GM06990 (cell line): Measurements from ENCODE around the gene TMEM178B.
"Not testable (repeated sequence)": the region's sequence is repeated elsewhere in the genome, so short reads cannot be mapped to it uniquely, and the experiment has no call there.

Experiments used
- DNase-seq: peaks from one replicate; pipeline ENCODE4 v3.0.0-alpha.2; 2011; ENCODE audit not compliant: insufficient read length; ENCODE audit errors: extremely low read depth
- H3K27me3 ChIP-seq: replicated peaks from 2 replicates; pipeline ENCODE4 v1.6.0; 2011; ENCODE audit warnings: low read length; ENCODE audit not compliant: control insufficient read depth, insufficient read depth
- H3K36me3 ChIP-seq: 2 replicates; pipeline ENCODE4 v1.5.1; 2011; ENCODE audit warnings: low read length; ENCODE audit not compliant: control insufficient read depth, insufficient read depth
- H3K4me3 ChIP-seq: replicated peaks from 2 replicates; pipeline ENCODE4 v1.5.1; 2011; ENCODE audit warnings: low read depth, mild to moderate bottlenecking, control low read depth, low read length
- CTCF ChIP-seq: IDR thresholded peaks from 2 replicates; pipeline ENCODE4 v1.5.1; 2011; ENCODE audit warnings: low read length, control low read depth, mild to moderate bottlenecking, inconsistent platforms; ENCODE audit not compliant: insufficient read depth, poor library complexity, severe bottlenecking

Gene TMEM178B

GRCh38 chr7:141073641-141074161 lies at the start of gene TMEM178B:
Gene TMEM178B (plus strand): TSS chr7:141074064.
- Histone ChIP-seq H3K4me3 (peak within 1 kb of the TSS; percentile 59), H3K36me3 (no peaks in the 10 kb centered on the region), H3K27me3 (peaks cover 4% of the 10 kb centered on the region)
- TF ChIP-seq CTCF = no peak
- DNase-seq = no peak

- no peaks in the 10 kb centered on the region for H3K36me3 ChIP-seq
- no peak for DNase-seq
- no peaks in the 10 kb centered on the region for H3K27me3 ChIP-seq
- no peak for TF ChIP-seq CTCF
- H3K4me3 ChIP-seq = no peak overlapping the region
Measured at GRCh38 chr7:141024668-141025067, 49.2 kb upstream of the TMEM178B start.

- TF ChIP-seq CTCF = peak; percentile 4
- Histone ChIP-seq H3K27me3 (no peaks in the 10 kb centered on the region), H3K36me3 (no peaks in the 10 kb centered on the region), H3K4me3 (no peak overlapping the region)
- DNase-seq = no peak
Measured at GRCh38 chr7:141027043-141027442, 46.8 kb upstream of the TMEM178B start.

- no peaks in the 10 kb centered on the region for H3K27me3 ChIP-seq
- no peak overlapping the region for H3K4me3 ChIP-seq
- H3K36me3 ChIP-seq = no peaks in the 10 kb centered on the region
- DNase-seq = no peak
- no peak for TF ChIP-seq CTCF
Measured at GRCh38 chr7:141028767-141029166, 45.1 kb upstream of the TMEM178B start.

- not testable (repeated sequence) for DNase-seq, H3K27me3 ChIP-seq, H3K4me3 ChIP-seq, H3K36me3 ChIP-seq
Measured at GRCh38 chr7:141032539-141033323, 41.1 kb upstream of the TMEM178B start.

- H3K4me3 ChIP-seq, DNase-seq, H3K36me3 ChIP-seq, H3K27me3 ChIP-seq: not testable (repeated sequence)
Measured at GRCh38 chr7:141038100-141038499, 35.8 kb upstream of the TMEM178B start.
